Measurements from ENCODE around the gene NRAS. TPM values are rescaled to one million over a fixed set of nuclear protein-coding genes. Genes with fewer than 3 reads are reported as not detected.

NRAS gene
- total RNA-seq, 1 experiment from 2014 or later, result 48.0 TPM

DNA sequence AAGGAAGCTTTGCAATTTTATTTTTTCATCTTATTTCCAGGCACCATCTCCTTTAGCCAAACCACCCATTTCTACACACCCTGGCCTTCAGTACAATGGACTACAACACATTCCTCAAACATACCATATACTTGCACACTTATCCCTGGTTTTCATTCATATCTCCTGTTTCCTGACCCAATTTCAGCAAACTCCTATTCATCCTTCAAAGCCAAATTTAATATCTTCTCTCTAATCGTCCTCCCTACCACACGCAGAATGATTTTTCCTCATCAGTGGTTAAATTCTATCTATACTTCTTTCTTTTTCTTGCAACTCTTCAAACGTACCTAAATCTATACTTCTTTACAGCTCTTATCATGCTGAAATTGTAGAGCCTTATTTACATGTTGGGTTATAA lies 49.6 kb downstream of the NRAS start:
- no peaks in the 10 kb centered on the region for H3K79me2 ChIP-seq (ENCODE audit: insufficient read depth, low read length)
- ChIA-PET POLR2A (no interaction called here), CTCF (no interaction called here)

More for the DNA sequence above, 49.6 kb downstream of the NRAS start:
- Histone ChIP-seq H3K27me3 (ENCODE audit: insufficient read depth, low read length) (no peaks in the 10 kb centered on the region), H3K9ac (ENCODE audit: low read length) (no peak overlapping the region), H3K4me3 (replicated peaks in 1 of 2; ENCODE audit: low read depth in 1 of 2, low read length in 2 of 2) (no peak overlapping the region), H3K9me3 (ENCODE audit: control insufficient read depth in 1 of 2, insufficient read depth in 1 of 2, low read depth in 1 of 2, low read length in 2 of 2) (no peaks in the 10 kb centered on the region), H3K4me2 (ENCODE audit: low read length) (no peak overlapping the region), H3K36me3 (ENCODE audit: control insufficient read depth in 1 of 2, insufficient read depth in 2 of 2, low read length in 2 of 2) (no peaks in the 10 kb centered on the region), H3K9me2 (ENCODE audit: insufficient read depth) (no peaks in the 10 kb centered on the region), H2AFZ (ENCODE audit: low read depth, low read length, poor library complexity, severe bottlenecking) (no peak overlapping the region), H3K27ac (ENCODE audit: low read depth, low read length) (no peak overlapping the region), H4K20me1 (ENCODE audit: insufficient read depth) (no peaks in the 10 kb centered on the region), H3K4me1 (ENCODE audit: control insufficient read depth in 1 of 2, insufficient read depth in 2 of 2, low read length in 2 of 2) (peaks cover 11 to 22% of the 10 kb centered on the region in 2 experiments; a peak in 3 of 4 replicates)
- no TSS peak for BruUV-seq (replicated peaks)
- RAD21 ChIA-PET (ENCODE audit: low non-redundant PET in 1 of 2, low total read pairs in 2 of 2, uncharacterized antibody in 2 of 2, unreplicated experiment in 2 of 2), result no interaction called here
- intact Hi-C loops (cut with micrococcal nuclease), result no loop called here
- DNase-seq (ENCODE audit: low read depth, low spot score), result no peak
- ATAC-seq, result no peak
- TF ChIP-seq YY1 (IDR thresholded peaks at IDR 0.05; ENCODE audit: extremely low read depth, insufficient replicate concordance, low read depth, low read length) (no peak), EZH2 (IDR thresholded peaks at IDR 0.05) (no peak), EZH2phosphoT487 (IDR thresholded peaks at IDR 0.05; ENCODE audit: borderline replicate concordance) (no peak), ZNF274 (IDR thresholded peaks at IDR 0.05; ENCODE audit: low read depth, low read length) (no peak), FOSL1 (IDR thresholded peaks at IDR 0.05; ENCODE audit: low read depth) (no peak), CBX3 (IDR thresholded peaks at IDR 0.05; ENCODE audit: low read depth) (no peak), SRF (IDR thresholded peaks at IDR 0.05; ENCODE audit: low read depth) (no peak), JUND (IDR thresholded peaks at IDR 0.05) (no peak), SIN3A (IDR thresholded peaks at IDR 0.05; ENCODE audit: low read depth) (no peak), EGR1 (IDR thresholded peaks at IDR 0.05; ENCODE audit: low read depth) (no peak), ELF1 (IDR thresholded peaks at IDR 0.05; ENCODE audit: borderline replicate concordance, low read depth) (no peak)
- TF ChIP-seq, protein P1, sequence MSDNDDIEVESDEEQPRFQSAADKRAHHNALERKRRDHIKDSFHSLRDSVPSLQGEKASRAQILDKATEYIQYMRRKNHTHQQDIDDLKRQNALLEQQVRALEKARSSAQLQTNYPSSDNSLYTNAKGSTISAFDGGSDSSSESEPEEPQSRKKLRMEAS (IDR thresholded peaks at IDR 0.05), result no peak
- TF ChIP-seq, protein P2, sequence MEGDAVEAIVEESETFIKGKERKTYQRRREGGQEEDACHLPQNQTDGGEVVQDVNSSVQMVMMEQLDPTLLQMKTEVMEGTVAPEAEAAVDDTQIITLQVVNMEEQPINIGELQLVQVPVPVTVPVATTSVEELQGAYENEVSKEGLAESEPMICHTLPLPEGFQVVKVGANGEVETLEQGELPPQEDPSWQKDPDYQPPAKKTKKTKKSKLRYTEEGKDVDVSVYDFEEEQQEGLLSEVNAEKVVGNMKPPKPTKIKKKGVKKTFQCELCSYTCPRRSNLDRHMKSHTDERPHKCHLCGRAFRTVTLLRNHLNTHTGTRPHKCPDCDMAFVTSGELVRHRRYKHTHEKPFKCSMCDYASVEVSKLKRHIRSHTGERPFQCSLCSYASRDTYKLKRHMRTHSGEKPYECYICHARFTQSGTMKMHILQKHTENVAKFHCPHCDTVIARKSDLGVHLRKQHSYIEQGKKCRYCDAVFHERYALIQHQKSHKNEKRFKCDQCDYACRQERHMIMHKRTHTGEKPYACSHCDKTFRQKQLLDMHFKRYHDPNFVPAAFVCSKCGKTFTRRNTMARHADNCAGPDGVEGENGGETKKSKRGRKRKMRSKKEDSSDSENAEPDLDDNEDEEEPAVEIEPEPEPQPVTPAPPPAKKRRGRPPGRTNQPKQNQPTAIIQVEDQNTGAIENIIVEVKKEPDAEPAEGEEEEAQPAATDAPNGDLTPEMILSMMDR (IDR thresholded peaks at IDR 0.05 in 2 of 3, conservative IDR thresholded peaks at IDR 0.05 in 1 of 3; ENCODE audit: borderline replicate concordance in 1 of 3, insufficient read depth in 1 of 3, low read depth in 2 of 3, low read length in 2 of 3), result no peak
- TF ChIP-seq, protein P3, sequence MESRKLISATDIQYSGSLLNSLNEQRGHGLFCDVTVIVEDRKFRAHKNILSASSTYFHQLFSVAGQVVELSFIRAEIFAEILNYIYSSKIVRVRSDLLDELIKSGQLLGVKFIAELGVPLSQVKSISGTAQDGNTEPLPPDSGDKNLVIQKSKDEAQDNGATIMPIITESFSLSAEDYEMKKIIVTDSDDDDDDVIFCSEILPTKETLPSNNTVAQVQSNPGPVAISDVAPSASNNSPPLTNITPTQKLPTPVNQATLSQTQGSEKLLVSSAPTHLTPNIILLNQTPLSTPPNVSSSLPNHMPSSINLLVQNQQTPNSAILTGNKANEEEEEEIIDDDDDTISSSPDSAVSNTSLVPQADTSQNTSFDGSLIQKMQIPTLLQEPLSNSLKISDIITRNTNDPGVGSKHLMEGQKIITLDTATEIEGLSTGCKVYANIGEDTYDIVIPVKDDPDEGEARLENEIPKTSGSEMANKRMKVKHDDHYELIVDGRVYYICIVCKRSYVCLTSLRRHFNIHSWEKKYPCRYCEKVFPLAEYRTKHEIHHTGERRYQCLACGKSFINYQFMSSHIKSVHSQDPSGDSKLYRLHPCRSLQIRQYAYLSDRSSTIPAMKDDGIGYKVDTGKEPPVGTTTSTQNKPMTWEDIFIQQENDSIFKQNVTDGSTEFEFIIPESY (IDR thresholded peaks at IDR 0.05; ENCODE audit: extremely low read depth, insufficient replicate concordance, low read length), result no peak
